Fibroblast of skin of right quadriceps (primary cell): ENCODE measurements around the gene AK3.
"Not testable (repeated sequence)": the region's sequence is repeated elsewhere in the genome, so short reads cannot be mapped to it uniquely, and the experiment has no call there.

Experiments used
- DNase-seq: peaks from one replicate; pipeline ENCODE4 v3.0.0-alpha.2; 2013

The AK3 gene

DNA sequence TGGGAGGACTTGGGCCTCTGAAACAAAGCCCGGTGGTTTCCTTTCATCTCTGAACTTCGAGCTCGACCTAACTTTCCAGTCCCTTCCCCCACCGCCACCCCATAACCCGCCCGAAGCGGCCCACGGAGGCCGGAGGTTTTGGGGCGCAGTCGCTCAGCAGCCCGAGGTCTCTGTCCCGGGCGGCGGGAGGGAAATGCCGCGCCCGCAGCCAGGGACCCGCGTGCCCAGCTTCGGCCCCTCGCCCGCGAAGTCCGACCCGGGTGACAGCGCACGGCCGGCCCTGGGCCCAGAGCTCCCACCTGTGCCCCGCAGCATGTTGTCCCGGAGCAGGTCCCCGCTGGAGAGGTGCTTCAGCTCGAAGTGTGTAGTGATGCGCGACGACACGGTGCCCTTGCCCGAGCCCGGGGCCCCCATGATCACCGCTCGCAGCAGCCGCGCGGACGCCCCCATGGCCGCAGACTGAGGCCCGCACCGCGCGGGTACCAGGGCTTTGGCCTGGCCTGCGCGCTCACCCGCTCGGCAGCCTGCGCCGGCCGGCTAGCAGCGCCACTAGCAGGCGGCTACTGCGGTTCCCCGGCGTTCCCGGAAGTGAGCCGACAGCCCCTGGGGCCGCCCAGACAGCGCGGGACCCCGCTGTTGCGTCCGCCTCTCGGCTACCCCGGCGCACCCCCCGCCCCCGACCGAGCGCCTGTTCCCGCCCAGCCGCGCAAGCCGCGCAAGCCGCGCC lies at the start of gene AK3:
Gene AK3 (minus strand): TSS at position 565 of the 727 bp plus-strand sequence. CDS start 115 bp downstream, at position 450.
- DNase-seq, result peak; percentile 87

DNA sequence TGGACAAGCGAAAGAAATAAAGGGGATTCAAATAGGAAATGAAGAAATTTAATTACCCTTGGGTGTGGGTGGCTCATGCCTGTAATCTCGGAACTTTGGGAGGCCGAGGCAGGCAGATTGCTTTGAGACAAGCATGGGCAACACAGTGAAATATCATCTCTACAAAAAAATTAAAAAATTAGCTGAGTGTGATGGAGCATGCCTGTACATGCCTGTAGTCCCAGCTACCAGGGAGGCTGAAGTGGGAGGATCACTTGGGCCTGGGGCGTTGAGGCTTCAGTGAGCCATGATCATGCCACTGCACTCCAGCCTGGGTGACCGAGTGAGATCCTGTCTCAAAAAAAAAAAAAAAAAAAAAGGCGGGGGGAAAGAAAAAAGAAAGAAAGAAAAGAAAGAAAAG lies 47.7 kb upstream of the AK3 start:
- no peak for DNase-seq

DNA sequence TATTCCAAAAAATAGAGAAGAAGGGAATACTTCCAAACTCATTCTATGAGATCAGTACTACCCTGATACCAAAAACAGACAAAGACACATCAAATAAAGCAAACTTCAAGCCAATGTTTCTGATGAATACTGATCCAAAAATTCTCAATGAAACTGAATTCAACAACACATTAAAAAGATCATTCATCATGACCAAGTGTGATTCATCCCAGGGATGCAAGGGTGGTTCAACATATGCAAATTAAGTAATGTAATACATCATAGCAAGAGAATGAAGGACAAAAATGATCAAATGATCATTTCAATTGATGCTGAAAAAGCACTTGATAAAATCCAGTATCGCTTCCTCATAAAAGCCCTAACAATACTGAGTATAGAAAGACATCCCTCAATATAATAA lies 46.9 kb upstream of the AK3 start:
- DNase-seq, result no peak

DNA sequence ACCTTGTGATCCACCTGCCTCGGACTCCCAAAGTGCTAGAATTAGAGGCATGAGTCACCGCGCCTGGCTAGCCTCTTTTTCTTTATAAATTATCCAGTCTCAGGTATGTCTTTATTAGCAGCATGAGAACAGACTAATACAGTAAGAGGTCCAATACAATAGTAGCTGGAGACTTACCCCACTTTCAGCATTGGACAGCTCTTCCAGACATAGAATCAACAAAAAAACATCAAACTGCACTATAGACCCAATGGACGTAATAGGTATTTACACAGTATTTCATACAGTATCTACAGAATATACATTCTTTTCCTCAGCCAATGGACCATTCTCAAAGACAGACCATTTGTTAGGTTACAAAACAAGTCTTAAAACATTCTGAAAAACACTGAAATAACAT lies 45.6 kb upstream of the AK3 start:
- DNase-seq, result no peak

DNA sequence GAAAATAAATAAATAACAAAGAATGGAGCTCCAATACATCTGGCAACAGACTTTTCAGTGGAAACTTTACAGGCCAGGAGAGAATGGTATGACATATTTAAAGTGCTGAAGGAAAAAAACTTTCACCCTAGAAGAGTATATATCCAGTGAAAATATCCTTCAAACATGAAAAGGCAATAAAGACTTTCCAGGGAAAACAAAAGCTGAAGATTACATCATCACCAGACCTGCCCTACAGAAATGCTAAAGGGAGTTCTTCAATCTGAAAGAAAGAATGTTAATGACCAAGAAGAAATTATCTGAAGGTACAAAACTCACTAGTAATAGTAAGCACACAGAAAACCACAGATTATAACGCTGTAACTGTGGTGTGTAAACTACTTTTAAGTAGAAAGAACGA lies 43.4 kb upstream of the AK3 start:
- no peak for DNase-seq

DNA sequence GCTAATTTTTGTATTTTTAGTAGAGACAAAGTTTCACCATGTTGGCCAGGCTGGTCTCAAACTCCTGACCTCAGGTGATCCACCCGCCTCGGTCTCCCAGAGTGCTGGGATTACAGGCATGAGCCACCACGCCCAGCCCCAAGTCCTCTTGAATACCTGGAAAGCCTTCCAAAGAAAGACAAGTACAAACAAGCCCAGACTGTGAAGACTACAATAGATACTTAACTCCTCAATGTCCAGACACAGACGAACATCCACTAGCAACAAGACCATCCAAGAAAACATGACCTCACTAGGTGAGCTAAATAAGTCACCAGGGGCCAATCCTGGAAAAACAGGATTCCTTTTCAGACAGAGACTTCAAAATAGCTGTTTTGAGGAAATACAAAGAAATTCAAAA lies 42.2 kb upstream of the AK3 start:
- DNase-seq, result not testable (repeated sequence)

DNA sequence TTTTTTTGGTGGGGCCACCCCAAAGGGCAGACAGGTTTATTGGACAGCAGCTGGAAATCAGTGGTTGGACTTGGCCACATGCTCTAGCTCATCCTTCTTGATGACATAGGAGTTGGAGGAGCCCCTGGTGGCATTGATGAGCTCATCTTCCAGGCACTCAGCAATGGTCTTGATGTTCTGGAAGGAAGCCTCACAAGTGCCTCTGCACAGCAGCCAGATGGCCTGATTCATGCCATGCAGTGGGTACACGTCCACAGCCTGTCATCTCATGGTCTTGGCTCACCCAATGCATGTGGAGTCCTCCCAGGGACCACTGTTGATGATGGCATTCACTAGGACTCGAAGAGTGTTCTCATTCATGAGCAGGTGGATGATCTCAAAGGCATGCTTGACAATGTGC lies 40.4 kb upstream of the AK3 start:
- no peak for DNase-seq

DNA sequence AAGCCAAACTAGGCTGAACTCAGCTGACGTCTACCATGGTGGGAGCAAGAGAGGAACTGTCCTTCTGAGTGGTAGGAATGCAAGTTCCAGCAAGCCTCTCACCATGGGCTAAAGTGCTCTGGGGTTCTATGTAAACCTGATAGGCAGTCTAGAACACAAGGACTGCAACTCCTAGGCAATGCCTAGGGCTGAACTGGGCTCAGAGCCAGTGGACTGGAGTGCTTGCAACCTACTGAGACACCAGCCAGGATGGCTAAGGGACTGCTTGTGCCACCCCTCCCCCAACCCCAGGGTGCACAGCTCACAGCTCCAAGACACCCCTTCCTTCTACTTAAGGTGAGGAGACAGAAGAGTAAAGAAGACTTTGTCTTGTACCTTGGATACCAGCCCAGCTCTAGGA lies 39.6 kb upstream of the AK3 start:
- no peak for DNase-seq

DNA sequence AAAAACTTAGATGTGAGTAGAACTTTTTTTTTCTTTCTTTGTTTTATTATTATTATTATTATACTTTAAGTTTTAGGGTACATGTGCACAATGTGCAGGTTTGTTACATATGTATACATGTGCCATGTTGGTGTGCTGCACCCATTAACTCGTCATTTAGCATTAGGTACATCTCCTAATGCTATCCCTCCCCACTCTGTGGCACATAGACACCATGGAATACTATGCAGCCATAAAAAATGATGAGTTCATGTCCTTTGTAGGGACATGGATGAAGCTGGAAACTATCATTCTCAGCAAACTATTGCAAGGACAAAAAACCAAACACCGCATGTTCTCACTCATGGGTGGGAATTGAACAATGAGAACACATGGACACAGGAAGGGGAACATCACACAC lies 34.0 kb upstream of the AK3 start:
- DNase-seq, result not testable (repeated sequence)

DNA sequence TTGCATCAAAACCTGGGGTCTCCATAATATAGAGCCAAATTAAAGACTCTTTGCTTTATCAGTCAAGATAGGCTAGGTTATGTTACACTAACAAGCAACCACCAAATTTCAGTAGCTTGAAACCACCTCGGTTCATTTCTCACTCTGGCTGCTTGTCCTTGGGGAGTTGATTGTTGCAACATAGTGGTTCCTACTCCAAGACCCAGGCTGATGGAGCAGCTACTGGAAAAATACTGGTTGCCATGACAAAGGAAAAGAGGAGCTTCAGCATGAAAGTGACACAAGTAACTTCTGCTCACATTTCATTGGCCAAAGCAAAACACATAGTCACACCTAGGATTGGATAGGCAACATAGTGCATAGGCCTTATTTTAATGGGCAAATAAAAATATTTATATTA lies 33.2 kb upstream of the AK3 start:
- peak; percentile 35 for DNase-seq

DNA sequence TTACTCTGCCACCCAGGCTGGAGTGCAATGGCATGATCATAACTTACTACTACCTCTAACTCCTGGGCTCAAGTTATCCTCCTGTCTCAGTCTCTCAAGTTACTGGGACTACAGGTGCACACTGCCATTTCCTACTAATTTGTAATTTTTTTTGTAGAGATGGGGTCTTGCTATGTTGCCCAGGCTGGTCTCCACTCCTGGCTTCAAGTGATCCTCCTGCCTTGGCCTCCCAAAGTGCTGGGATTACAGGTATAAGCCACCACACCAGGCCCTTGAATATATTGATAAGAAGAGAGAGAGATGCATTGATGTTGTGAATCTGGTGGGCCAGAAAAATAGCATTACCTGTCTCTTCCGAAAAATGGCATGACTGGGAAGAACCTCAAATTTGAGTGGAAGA lies 30.8 kb upstream of the AK3 start:
- no peak for DNase-seq

DNA sequence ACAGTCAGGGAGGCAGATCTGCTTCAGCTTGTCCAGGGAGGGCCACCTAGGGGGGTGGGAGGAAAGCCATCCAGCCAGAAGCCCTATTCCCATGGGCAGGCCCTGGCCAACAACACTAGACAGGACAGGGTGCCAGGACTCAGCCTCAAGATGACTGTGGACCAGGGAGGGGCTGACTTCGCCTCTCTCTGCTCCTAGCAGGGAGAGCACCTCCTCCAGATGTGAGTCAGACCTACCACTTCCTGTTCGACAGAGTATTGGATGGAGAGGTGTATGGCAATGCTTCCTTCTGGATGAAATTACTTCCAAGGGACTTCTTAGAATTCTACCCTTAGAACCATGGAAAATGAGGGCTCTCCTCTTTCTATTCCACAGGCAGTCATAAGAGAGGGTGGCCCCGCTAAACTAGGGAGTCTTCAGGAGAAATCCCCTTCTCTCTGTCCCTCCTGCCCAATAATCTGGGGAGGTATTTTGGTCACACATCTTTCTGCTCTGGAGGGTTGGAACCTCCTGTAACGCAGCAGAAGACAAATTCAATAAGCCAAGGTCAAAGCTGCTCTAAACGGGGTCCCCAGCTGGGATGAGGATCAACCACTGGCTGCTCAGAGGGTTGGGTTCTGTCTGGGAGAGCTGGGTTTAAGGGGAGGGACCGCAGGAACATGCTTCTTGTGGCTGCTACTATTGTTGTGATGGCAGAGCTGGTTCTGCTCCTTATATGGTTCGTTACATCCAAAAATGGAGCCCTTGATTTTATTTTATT lies 28.5 kb upstream of the AK3 start:
- peak; percentile 46 for DNase-seq

DNA sequence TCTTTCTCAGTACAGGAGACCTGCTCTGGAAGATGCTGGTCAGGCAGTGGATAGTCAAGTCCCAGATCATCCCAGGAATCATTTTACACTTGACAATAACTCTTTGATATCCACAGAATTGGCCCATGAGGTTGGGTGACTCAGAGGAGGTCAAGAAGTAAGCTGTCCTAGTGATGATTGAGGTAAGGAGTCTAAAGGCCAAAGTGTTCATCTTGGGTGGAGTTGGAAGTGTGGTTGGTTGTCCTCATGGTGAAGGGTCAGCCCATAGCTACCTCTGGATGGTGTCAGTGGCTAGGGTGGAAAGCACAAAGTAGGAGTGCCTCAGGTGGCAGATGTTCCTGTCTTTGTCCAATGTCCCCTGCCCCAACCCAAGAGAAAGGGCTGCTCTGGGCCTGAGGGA lies 27.7 kb upstream of the AK3 start:
- DNase-seq, result no peak

DNA sequence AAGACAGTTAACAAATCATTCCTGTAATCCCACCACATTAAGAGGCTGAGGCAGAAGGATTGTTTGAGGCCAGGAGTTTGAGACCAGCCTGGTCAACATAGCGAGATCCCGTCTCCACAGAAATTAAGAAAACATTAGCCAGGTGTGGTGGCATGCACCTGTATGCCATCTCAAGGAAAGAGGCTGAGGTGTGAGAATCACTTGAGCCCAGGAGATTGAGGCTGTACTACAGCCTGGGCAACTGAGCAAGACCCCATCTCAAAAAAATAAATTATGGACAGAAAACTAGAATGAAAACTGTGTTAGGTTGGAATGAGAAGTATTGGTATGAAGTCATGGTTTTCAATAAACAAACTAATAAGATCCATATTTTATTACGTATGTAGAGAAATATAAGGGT lies 23.0 kb upstream of the AK3 start:
- DNase-seq, result no peak

DNA sequence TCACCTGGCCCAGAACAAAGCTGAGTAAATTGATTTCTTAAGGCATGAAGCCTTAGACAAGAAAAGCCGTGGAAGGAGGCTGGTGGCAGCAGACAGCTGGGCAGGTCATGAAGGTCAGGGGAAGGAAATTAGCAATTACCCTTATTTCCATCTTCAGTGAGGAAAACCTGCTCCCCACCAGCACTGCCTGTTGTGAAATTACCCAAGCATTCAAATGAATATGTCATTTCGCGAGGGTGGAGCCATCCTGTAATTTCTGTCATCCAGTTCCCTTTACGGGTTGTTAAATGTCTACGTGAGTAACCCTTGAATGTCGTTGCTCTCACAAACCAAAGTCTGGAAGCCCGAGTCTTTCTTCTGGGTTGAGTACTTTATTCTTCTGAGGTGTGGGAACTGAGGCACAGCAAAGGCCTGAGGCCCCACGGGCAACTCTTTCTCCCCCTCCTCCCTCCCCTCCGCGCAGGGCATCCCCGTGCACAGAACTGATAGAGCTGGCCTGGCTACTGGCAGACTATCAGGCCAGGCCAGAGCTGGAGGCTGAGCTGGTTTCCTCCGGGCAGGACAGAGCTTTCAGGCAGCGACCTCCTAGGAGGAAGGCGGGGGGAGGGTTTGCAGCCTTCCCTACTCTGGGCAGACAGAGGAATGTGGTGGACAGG lies 22.0 kb upstream of the AK3 start:
- DNase-seq, result peak; percentile 33

DNA sequence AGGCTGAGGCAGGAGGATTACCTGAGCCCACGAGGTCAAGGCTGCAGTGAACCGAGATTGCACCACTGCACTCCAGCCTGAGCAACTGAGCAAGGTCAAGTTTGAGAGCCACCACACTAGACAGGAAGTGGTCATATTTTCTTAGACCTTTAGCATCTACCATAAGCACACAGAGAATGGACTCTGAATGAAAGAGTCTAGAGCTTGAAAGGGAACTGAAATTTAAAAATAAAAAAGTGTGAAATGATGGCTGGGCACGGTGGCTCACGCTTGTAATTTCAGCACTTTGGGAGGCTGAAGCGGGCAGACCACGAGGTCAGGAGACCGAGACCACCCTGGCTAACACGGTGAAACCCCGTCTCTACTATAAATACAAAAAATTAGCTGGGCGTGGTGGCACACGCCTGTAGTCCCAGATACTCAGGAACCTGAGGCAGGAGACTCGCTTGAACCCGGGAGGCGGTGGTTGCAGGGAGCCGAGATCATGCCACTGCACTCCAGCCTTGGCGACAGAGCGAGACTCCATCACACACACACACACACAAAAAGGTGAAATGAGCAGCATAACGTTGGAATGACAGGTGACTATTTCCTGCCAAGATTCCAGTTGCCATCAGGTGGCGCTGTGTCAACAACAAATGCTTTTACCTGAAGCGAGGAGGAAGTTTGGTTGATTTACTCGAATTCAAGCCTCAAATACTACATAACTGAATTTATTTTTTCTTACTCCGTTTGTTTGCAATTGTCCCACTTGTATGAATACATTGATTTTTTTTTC lies 21.3 kb upstream of the AK3 start:
- DNase-seq, result peak; percentile 68

DNA sequence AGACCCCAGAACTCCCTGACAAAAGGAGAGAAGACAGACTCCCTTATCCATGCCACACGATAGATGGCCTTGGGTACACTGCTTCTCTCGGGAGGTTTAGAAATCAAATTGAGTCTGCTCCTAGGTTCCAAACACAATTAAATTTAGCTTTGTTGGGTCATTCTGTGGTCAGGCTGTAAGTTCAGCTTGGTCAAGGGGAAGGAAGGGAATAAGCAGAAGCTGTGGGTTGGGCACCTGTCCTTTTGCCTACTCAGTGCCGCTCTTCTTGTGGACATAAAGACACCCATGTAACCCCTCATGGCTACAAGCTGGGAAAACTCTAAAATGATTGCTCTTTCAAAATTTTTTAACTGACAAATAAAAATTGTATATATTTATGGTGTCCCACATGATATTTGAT lies 19.1 kb upstream of the AK3 start:
- no peak for DNase-seq

DNA sequence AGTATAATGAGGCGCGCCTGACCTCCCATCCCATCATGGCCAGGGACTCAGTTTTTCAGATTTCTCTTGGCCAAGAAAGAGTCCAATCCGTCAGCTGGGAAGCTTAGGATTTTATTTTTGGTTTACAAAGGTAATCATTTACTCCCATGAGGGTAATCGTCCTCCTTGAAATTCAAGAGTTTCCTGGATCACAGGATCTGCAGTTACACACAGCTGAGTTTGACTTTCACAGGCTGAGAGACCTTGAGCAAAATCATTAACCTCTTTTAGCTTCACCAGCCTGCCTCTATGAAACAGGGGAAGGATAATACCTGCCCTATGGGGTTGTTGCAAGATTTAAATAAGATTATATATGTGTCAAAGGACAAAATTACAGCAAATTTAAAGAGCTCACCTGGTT lies 15.4 kb upstream of the AK3 start:
- no peak for DNase-seq

DNA sequence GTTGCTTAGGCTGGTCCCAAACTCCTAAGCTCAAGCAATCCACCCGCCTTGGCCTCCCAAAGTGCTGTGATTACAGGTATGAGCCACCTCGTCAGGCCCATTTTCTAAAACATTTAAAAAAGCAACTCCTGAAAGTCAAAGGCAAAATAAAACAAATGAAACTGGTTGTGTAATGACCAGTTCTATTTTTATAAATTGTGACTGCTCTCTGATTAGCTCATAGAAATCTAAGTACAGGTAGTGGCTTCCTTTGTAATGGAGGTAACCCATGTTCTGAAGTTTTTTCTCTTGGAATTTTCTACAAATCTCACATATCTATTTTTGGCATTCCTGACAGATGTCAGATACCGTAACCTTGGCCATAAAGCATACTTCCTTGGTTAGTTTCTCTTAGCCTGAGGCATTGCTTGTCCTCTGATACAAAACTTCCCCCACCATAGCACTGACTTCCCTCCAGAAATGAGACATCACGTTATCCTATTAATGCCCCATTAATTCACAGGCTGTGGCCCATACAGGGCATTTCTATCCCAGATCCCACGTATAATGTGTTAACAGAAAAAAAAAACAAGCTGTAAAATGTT lies 14.1 kb upstream of the AK3 start:
- DNase-seq, result no peak

DNA sequence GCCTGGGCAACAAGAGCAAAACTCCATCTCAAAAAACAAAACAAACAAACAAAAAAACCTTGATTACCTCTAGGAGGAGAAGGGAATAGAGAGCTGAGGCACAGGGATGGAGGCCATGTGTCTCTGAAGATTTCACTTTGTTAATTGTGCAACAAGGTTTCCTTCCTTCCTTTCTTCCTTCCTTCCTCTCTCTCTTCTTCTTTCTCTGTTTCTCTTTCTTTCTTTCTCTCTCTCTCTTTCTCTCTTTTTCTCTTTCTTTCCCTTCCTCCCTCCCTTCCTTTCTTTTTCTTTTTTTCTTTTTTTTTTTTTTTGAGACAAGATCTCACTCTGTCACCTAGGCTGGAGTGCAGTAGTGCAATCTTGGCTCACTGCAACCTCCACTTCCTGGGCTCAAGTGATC lies 13.5 kb upstream of the AK3 start:
- not testable (repeated sequence) for DNase-seq

DNA sequence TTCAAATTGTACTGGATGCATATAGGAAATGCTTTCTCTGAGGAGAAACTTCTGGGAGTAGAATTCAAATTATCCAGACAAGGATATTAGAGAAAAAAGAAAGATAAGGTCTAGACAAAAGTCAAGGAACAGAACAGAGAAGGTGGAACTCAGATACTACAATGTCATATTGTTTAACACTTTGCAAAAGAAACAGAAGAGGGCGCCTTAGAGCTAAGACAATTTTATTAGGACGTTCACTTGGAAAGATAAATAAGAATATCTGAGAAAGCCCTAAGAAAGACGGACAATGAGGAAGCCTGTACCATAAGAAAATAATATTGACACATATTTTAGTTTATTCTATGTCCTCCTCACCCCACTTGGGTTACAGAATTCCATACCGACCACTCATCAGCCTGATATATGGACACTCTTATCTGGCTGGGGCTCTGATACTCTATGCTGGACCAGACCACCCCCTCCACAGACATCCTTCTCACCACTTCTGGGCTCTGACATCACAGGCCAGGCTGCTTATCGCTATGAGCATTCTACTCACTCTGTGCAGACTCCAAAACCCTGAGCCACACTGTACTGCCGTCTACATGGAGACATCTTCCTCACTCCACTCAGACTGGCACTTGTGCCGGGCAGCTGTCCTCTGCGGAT lies 9.1 kb upstream of the AK3 start:
- DNase-seq, result peak; percentile 40

DNA sequence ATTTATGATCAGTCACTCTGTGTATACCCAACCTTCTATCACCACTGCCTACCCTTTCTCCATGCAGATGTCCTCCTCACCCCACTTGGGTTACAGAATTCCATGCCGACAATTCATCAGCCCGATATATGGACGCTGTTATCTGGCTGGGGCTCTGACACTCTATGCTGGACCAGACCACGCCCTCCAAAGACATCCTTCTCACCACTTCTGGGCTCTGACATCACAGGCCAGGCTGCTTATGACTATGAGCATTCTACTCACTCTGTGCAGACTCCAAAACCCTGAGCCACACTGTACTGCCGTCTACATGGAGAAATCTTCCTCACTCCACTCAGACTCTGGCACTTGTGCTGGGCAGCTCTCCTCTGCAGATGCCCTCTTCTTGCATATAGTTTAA lies 7.6 kb upstream of the AK3 start:
- DNase-seq, result no peak
